Activated T-cell treated with anti-CD3 and anti-CD28 coated beads for 1 hour (primary cell): ENCODE data around the gene NANOS3.

ENCODE experiments used
- DNase-seq: peaks from one replicate; pipeline ENCODE4 v3.0.0-alpha.2; 2020; ENCODE audit warnings: low read depth

Gene NANOS3

DNA sequence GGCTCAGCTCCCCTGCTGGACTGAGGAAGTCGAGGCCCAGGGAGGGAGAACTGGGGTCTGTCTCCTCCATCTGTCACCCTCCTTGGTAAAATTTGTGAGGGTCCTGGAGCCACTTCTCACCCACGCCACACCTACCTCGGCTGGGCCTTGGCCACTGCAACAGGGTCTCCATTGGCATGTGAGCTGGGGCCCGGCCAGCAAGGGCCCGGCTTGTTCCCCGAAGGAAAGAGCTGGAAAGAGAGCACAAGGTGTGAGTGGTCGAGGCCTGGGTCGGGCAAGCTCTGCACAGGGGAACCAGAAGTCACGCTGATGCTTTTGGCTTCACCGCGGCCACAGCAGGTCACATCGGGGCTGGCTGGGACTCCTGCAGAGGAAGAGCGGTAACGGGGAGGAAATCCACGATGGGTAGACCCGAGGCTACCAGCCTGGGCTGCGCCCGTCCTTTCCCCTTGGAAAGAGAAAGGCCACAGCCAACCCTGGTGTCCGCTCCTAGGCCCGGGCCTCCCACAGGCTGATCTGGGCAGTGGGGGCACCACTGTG, 9.0 kb downstream of the NANOS3 start:
- DNase-seq, result no peak

DNA sequence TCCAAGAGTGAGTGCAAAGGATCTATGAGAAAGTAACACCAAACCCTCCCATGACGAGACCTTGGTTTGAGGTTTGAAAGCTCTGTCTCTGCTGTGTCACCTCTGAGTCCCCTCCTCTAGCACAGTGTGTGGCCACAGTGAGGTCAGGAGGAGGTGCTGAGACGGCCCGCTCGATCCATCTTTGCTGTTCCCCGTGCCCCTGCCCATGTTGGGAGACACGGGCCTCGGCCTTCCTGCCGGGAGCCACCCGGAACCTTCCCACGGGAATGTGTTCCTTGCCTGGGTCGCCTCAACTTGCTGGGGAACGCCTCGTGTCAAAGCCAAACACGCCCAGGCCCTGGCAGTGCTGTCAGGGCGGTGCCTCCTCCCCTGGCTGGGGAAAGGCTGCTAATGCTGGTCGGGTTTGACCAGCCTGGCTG, 10.1 kb downstream of the NANOS3 start:
- no peak for DNase-seq

DNA sequence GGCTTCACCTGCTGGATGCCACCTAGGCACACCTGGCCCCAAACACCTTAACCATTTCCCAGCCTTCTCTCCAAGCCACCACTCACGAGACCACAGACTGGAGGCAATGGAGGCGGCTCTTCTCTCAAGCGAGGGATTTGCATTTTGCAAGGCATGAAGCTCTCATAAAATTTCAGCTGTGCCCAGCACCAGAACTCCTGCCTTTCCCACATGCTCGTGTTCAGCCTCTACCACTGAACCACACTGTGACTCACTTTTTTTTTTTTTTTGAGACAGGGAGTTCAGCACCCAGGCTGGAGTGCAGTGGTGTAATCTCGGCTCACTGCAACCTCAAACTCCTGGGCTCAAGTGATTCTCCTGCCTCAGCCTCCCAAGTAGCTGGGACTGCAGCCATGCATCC, 10.6 kb downstream of the NANOS3 start:
- DNase-seq, result no peak

- no peak for DNase-seq
Observed at GRCh38 chr19:13888281-13888680, 11.3 kb downstream of the NANOS3 start.

- DNase-seq, result no peak
Observed at GRCh38 chr19:13890136-13890535, 13.2 kb downstream of the NANOS3 start.

- no peak for DNase-seq
Observed at GRCh38 chr19:13892870-13893269, 15.9 kb downstream of the NANOS3 start.

DNA sequence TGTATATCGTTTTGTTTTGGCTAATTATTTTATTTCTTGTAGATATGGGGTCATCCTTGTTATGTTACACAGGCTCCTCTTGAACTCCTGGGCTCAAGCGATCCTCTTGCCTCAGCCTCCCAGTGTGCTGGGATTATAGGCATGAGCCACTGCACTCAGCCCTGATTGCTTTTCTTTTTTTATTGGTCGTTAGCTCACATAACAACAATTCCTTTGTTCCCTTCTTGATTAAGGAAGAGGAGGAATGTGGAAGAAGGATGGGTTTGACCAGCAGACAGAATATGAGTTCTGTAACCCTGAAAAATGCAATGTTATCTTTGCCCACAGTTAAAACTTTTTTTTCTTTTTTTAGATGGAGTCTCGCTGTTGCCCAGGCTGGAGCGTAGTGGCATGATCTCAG, 17.6 kb downstream of the NANOS3 start:
- no peak for DNase-seq

GRCh38 chr19:13896227-13896626, 19.3 kb downstream of the NANOS3 start:
- DNase-seq, result no peak

DNA sequence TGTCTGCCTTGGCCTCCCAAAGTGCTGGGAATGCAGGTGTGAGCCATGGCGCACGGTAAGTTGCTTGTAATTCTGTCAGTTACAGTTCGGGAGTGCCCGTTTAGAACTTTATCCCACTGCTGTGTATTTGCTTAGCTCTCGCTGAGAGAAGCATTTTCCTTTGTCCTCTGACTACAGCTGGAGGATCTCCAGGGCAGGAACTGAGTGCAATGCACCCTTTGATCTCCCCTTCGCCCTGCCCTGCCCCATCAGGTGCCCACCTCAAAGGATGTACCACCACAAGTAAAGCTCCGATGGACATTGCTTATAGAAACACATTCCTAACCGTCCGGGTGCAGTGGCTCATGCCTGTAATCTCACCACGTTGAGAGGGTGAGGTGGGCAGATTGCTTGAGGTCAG, 22.5 kb downstream of the NANOS3 start:
- DNase-seq, result no peak

- no peak for DNase-seq
Observed at GRCh38 chr19:13899912-13900584, 23.1 kb downstream of the NANOS3 start.

DNA sequence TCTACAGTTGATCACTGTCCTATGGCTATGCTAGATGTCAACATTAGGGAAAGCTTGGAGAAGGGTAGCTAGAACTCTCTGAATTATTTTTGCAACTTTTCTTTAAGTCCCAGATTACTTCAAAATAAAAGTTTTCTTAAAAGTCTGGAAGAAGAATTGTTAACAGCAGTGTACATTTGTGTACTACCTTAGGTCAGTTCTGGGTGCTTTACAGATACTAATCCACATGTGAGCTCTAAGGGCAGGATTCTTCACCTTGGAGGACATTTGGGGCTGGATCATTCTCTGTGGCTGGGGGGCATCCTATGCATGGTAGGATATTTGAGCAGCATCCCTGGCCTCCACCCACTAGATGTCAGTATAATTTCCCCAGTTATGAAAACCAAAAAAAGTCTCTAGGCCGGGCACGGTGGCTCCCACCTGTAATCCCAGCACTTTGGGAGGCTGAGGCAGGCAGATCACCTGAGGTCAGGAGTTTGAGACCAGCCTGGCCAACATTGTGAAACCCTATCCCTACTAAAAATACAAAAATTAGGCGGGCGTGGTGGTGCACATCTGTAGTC, 26.1 kb downstream of the NANOS3 start:
- DNase-seq, result no peak

DNA sequence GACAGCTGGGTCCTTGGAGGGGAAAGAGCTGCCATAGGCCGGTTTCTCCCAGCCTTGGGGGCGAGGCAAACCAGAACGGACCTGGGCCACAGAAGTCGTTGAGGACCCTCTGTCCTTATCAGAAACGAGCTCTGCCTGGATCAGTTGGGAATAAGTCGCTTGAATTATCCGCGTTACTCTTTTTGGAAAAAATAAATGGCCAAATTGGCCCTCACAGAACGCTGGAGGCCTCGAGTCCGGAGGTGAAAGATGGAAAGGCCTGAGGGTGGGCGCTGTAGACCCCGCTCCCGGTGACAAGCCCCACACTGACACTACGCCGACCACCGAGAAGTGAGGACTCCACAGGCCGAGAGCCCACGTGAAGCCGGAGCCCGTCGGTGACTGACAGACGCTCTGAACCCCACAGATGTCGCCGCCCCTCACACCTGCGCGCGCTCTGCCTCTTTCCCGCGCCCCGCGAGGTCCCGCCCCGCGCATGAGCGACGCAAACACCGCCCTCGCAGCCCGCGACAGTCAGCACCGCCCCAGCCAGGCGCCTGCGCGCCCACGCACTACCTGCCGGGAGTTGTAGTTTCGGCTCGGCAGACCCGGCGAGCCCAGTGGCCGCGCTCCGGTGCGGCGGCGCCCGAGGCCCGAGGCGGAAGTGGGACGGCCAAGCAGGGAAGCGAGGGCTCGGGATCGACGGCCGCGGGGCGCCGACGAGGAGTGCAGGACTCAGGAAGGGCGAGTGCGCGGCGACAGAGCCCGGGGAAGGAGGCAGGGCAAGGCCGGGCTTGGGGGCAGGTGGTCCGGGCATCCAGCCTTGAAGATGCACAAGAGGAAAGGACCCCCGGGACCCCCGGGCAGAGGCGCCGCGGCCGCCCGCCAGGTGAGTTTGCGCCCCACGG, 28.9 kb downstream of the NANOS3 start, which contains the start of the genes BRME1 and CC2D1A:
Gene BRME1 (minus strand): TSS at position 484 of the 887 bp plus-strand sequence. CDS start 1,225 bp downstream, outside the sequence.
Gene CC2D1A (plus strand): TSS at position 568 of the 887 bp plus-strand sequence. CDS start 241 bp downstream, at position 809.
- peak; percentile 91 for DNase-seq

DNA sequence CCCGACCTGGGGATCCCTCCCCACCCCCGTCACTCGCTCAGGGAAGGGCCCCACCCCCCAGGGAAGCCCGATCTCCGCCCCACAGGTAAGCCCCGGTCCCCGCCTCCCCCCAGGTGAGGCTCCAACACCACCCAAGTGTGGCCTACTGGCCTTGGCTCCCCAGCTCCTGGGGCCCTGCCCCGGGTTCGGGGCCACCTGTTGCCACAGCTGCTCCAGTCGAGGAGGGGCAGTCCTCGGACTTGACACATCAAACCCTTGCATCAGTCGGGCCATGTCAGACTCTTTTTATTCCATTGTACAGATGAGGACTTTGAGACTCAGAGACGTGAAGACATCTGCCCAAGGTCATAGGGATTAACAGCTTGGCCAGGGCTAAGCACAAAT, 29.6 kb downstream of the NANOS3 start:
- no peak for DNase-seq

- no peak for DNase-seq
Observed at GRCh38 chr19:13906910-13907309, 30.0 kb downstream of the NANOS3 start.

DNA sequence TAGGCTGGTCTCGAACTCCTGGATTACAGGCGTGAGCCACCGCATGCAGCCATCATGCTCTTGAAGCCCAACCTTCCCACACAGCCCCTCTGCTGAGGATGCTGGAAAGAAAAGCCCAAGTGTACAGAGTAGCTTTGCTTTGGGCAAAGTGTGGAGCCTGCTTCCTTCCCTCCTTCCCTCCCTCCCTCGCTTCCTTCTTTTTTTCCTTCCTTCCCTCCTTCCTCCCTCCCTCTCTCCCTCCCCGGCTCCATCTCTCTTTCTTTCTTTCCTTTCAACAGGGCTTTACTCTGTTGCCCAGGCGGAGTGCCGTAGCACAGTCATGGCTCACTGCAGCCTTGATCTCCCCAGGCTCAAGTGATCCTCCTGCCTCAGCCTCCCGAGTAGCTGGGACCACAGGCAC, 31.7 kb downstream of the NANOS3 start:
- no peak for DNase-seq

- no peak for DNase-seq
Observed at GRCh38 chr19:13909430-13909829, 32.5 kb downstream of the NANOS3 start.

- no peak for DNase-seq
Observed at GRCh38 chr19:13913352-13913751, 36.4 kb downstream of the NANOS3 start.

- DNase-seq, result no peak
Observed at GRCh38 chr19:13914777-13915176, 37.8 kb downstream of the NANOS3 start.

GRCh38 chr19:13917888-13918406, 41.0 kb downstream of the NANOS3 start:
- DNase-seq, result no peak

- DNase-seq, result no peak
Observed at GRCh38 chr19:13918726-13919411, 41.9 kb downstream of the NANOS3 start.

DNA sequence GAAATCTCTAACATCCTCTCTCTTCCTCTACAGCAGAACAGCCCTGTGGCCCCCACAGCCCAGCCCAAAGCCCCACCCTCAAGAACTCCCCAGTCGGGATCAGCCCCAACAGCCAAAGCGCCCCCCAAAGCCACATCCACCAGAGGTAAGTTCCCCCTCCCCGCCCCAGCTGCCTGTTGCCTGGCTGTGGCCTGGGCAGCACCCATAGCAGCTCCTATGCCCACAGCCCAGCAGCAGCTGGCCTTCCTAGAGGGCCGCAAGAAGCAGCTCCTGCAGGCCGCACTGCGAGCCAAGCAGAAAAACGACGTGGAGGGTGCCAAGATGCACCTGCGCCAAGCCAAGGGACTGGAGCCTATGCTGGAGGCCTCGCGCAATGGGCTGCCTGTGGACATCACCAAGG, 43.6 kb downstream of the NANOS3 start:
- DNase-seq, result no peak
